NK-92 treated with Interleukin-12 subunit alpha and Interleukin-12 subunit beta, amount 100 ng/mL, for 24 hours (cell line): ENCODE data around the gene TCEANC2.
"Not testable (repeated sequence)": the region's sequence is repeated elsewhere in the genome, so short reads cannot be mapped to it uniquely, and the experiment has no call there.

Source experiments
- DNase-seq: peaks from one replicate; lab custom pipeline; 2025; lab: John Stamatoyannopoulos, UW

TCEANC2 gene

DNA sequence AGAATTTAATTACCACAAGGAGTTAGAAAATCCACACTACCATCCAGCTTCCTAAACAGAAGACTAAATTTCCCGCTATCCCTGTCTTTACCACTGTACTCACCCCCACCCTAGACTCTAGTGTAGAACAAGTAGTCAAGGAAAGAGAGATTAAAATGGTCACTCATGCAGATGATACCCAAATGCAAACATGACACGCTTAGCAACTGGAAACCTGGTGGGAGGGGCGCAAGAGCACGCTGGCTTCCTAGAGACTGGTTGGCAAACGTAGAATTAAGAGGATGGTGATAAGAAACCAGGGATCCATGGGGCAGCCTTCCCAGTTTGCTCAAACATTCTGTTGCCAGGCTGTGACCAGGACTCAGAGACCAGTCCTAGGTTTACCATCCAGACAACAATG, 25.6 kb upstream of the TCEANC2 start:
- DNase-seq: no peak

DNA sequence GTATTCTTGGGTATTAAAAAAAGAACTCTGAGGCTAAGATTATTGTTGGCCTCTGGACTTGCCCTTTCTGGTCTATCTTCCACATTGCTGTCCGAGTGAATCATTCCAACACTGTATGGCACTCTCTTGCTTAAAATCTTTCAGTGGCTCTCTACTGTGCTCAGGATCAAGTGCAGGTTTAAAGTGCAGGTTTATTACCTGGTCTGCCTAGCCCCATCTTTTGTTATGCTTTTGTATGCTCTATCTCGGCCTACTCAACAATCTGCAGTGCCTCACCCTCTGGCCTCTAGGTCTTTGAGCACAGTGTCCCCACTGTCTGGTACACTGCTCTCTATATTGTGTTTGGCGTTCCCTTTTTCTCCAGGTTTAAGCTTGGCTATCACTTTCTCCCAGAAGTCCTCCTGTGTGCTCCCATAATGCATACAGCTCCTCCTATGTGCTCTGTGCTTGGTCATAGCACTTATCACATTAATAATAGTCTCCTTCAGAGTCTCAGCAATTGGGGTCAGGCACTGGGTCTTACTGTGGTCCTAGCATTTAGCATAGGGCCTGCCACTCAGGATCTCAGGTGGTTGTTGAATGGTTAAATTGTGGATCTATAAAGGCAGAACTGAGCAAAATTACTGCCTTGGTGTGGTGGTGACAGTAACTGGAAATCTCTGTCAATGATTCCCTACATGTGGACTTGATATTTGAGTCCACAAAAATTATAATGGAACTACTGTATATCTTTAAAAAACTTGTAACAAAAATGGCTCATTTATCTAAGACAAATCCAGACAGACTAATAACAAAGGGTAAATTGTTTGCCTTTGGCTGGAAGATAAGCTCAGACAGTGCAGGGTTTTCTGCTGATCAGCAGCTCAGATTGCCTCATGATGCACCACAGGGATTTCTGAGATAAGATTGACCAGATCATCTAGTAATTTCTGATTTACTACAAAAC, 24.8 kb upstream of the TCEANC2 start:
- DNase-seq: no peak

DNA sequence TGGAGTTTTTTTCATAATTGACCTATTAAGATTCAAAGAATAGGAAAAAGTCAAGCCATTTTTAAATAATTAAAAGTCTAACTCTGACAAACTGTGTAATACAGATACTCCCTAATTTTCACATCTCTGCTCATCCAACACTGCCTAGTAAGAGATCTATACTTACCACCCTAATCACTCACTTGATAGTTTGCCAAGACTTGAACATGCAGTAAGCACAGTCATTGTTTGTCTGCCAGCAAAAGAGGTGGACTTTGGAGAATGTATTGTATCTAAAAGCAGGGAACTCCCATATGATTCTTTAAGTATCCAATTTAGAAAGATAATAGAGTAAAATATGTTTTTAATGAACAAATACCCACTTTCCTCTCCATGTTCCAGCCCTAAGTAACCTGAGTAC, 15.9 kb upstream of the TCEANC2 start:
- no peak for DNase-seq

- no peak for DNase-seq
Observed at GRCh38 chr1:54041806-54042205, 11.6 kb upstream of the TCEANC2 start.

- no peak for DNase-seq
Observed at GRCh38 chr1:54045496-54045895, 7.9 kb upstream of the TCEANC2 start.

DNA sequence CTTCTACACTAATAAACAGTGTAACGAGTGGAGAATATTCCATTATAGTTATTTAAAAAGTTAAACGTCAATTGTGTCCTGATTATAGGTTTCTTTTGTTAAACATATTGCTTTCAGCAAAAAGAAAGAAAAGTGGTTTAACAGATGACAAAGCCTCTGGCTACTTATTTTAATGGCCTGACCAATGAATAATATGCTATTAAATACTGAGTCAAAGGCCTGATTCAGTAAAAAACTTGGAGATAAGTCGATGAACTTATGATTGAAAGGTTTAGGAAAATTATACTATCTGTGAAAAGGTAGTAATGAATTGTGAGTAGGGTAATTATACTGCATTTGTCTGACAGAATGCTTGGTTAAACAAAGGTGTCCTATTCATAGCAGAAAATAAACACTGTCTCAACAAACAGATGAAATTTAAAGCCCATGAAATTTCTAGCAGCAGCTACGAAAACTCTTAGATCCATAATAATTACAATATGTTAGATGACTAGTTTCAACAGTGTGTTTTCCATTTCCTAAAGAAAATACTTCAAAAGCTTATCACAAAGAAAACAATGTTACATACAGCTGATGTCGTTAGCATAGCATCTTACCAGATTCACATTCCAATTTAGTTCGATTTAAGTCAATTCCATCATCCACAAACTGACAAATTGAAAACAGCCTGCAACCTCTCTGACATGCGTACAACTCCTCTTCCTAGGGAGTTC, 6.6 kb upstream of the TCEANC2 start:
- no peak for DNase-seq

- no peak for DNase-seq
Observed at GRCh38 chr1:54047384-54048305, 5.8 kb upstream of the TCEANC2 start.

GRCh38 chr1:54050435-54050834, 3.0 kb upstream of the TCEANC2 start:
- DNase-seq: not testable (repeated sequence)

DNA sequence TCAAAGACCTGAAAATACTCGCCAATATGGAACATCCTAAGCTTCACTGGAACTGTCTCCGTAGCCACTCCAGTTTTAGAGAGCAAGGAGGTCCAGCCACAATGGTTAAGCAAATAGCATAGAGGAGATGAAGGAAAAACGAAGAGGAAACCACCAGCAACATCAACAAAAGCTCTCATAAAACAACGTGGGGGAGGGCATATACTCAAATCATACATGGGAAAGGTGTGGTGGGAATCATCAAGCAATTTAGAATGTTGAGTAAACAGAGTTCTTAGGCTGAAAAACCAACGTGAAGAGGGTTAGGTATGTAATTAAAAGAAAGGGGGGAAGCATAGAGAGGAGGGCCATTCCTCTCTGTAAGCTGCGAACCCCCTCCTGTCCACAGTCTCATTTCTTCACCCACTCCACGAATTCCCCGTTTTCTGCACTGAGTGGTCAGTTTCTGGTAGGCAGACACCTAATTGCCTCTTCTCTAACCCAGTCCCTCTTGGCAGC, 1.4 kb upstream of the TCEANC2 start:
- no peak for DNase-seq

- no peak for DNase-seq
Observed at GRCh38 chr1:54052431-54052933, 926 bp upstream of the TCEANC2 start.

DNA sequence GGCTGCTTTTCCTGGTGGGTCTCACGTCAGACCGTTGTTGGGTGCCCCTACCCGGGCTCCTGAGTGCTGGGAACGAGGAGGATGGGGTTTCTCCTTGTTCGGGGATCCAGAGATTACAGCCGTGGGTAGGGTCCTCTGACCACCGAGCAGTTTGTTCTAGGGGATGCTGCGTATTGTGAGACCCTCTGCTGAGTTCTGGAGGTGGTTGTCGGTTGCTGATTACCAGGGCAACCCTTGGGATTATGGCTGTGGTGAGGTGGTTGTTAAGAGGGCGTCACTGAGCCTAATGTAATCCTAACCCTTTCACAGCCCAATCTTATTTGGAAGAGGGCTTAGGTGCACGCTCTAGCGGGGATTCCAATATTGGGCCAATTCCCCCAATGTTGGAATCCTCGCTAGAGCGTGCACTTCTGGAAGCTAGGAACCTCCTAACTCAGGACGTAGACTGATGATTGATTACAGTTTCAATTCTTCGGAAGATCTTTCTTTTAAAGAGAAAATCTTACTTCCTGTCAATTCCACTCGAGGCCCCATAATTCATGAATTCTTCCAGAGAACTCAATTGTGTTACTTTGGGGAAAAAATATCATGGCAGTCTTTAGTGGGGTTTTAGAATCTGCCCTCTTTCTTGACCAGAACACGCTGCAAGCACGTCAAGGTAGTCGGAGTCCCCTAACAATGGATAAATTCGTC, 483 bp downstream of the TCEANC2 start:
- DNase-seq: no peak

DNA sequence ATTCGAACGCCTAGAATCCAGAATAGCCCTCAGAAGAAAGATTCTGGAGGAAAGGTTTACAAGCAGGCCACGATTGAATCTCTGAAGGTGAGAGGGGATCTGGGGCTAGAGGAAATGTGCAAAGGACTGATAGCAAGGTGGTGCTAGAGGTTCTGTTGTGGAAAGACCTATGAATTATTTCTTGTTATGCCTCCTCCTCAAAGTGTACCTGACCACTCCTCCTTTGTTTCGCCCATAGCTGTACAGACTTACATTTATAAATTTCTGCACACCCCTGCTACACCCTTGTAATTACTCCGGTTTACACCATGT, 986 bp downstream of the TCEANC2 start:
- DNase-seq: no peak

- DNase-seq: no peak
Observed at GRCh38 chr1:54064299-54064698, 10.9 kb downstream of the TCEANC2 start.

GRCh38 chr1:54069791-54070170, 16.4 kb downstream of the TCEANC2 start:
- no peak for DNase-seq

DNA sequence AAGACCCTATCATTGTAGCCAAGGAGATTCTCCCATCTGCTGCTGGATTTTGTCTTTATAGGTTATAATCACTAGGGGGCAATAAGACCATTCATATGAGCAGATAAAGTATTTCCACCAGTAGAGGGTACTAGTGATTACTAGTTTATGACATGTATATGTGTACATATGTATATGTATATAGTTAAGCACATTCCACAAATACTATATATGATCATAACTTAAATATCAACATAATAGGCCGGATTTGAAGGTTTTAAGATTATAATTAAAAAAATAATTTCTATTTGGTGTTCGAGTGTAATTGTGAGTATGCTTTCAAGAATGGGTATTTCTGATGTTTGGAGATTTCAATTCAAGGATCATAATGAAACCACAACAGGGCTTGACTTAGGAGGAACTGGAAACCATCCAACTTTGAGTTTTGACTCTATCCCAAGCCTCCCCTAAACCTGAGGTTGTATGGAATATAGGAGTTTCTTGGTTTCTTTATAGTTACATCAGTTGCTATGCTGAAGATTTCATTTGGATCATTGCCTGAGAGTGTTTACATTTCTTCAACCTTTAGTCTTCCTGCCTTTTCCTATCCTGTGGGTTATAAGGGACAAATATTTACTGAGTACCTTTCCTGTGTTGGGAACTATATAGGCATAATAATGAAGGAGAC, 16.9 kb downstream of the TCEANC2 start:
- DNase-seq: no peak

DNA sequence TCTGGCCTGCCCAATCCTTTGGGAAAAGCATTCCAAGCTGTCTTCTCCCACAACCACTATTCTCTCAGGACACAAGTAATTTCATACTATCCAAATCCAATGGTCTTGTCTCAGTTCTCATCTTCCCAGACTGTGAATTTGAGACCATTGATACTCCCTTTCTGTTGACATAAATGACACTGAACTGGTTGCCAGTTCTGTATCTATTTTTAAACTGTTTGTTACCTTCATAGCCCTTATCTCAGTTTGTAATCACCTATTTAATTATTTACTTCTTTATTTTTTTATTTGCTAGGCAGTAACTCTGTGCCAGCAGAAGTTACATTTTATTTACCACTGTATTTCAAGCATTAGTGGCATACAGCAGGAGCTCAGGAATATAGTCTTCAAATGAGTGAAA, 24.0 kb downstream of the TCEANC2 start:
- DNase-seq: no peak

- no peak for DNase-seq
Observed at GRCh38 chr1:54080598-54081049, 27.2 kb downstream of the TCEANC2 start.

DNA sequence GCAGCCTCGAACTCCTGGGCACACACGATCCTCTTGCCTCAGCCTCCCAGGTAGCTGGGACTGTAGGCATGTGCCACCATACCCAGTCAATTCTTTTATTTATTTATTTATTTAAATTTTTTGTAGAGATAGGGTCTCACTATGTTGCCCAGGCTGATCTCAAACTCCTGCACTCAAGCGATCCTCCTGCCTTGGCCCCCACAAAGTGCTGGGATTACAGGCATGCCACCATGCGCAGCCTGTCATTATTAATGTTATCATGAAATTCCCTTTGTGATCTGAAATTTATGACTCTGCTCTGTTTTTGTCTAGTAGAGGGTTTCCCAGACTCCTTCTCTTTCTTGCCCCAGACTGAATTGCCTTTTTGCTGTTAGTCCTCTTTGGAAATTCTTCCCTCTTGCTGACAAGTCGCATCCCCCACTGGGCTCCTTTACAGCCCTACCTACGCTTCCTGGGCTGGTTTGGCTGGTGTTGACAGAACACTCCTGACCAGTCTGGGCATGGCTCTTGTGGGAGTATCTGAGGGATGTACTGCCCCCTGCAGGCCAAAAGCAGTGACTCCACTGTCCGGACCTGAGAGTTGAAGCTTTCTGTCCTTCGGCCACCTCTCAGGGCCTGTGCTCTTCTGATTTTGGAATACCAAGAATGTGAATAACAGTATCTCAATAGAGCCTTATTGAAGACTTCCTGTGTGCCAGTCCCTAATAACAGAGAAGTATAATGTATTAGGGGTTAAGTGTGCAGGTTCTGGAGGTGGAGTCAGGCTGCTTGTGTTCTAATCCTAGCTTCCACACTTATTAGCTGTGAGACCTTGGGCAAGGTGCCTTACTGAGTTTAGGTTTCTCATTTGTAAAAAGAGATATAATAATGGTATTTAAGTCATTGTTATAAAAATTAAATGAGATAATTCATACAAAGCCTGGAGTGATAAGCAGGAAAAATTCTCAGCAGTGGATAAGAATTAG, 28.2 kb downstream of the TCEANC2 start:
- DNase-seq: peak; percentile 17

DNA sequence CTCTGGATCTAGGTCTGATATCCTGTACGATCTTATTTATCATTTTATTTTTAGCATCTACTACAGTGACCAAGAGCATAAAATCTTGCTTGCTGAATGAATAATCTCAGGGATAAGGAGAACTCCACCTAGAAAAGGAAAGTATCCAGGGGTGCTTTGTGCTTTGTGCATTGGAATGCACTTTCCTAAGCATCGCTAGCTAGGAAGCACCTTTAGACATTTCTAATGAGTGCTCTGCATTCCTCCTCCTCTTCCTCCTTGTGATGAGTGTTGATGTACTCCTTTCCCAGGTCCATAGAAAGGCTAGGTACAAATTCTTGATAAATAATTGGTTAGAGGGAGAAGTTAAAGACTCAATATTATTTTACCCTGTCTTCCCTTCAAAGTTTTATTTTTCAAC, 31.4 kb downstream of the TCEANC2 start:
- no peak for DNase-seq

GRCh38 chr1:54086754-54087153, 33.3 kb downstream of the TCEANC2 start:
- DNase-seq: no peak
